A549 (cell line): ENCODE results near the gene CRYGB. TPM values are rescaled to one million over a fixed set of nuclear protein-coding genes. Genes with fewer than 3 reads are reported as not detected.

ENCODE experiments used
- ATAC-seq, 2 experiments: fragments of 200-7000 bp in 1 of 2; fragments of >200 bp in 1 of 2; cut with Nextera tagmentation in 1 of 2; cut with Tn5 transposase in 1 of 2; 3 replicates each; pipeline versions ENCODE4 v1.8.0 to v1.9.1; 2018 to 2020; ENCODE audit warnings: mild to moderate bottlenecking in 1 of 2, moderate library complexity in 1 of 2
- CTCF ChIA-PET: fragments of 300-600 bp; sonication (Branson Sonifier 250); formaldehyde crosslinking; extraction: SDS; loops from one replicate; lab custom pipeline; 2021; ENCODE audit warnings: antibody characterized with exemption, inconsistent platforms; lab: Yijun Ruan, JAX
- POLR2A ChIA-PET: fragments of 350-600 bp; formaldehyde crosslinking; extraction: SDS; loops from one replicate; lab custom pipeline; 2021; ENCODE audit warnings: antibody characterized with exemption, inconsistent platforms; lab: Yijun Ruan, JAX
- DNase-seq, 2 experiments: peaks; one replicate each; pipeline versions ENCODE4 v3.0.0 to v3.0.0-alpha.2; 2011 to 2016; ENCODE audit warnings: low read depth in 1 of 2, low spot score in 1 of 2
- FAIRE-seq: peaks from 2 replicates; lab custom pipeline; 2011; peaks lifted over from hg19 to GRCh38; lab: Jason Lieb, UNC
- H3K27ac ChIP-seq, 2 experiments: fragments of >200 bp; sonication (Bioruptor Twin); formaldehyde crosslinking; 3 replicates each; pipeline ENCODE4 v1.5.1; 2016 to 2017
- H3K4me1 ChIP-seq: fragments of >200 bp; sonication (Bioruptor Twin); formaldehyde crosslinking; 3 replicates; pipeline ENCODE4 v1.6.1; 2016
- H3K4me2 ChIP-seq: fragments of >200 bp; sonication (Bioruptor Twin); formaldehyde crosslinking; 3 replicates; pipeline ENCODE4 v1.6.1; 2016
- H3K4me3 ChIP-seq: fragments of >200 bp; sonication (Bioruptor Twin); formaldehyde crosslinking; 3 replicates; pipeline ENCODE4 v1.5.1; 2016
- H3K9me3 ChIP-seq: fragments of >200 bp; sonication (Bioruptor Twin); formaldehyde crosslinking; 3 replicates; pipeline ENCODE4 v1.6.1; 2016
- CHD2 ChIP-seq: fragments of 150-350 bp; IDR thresholded peaks from 2 replicates; pipeline ENCODE4 v1.6.1; 2014; ENCODE audit warnings: low read length; ENCODE audit not compliant: partially characterized antibody
- CTCF ChIP-seq: fragments of >200 bp; sonication (Bioruptor Twin); formaldehyde crosslinking; IDR thresholded peaks from 3 replicates; pipeline ENCODE4 v1.5.1; 2016
- FOXS1 ChIP-seq: fragments of 250-450 bp; sonication (Bioruptor Pico); IDR thresholded peaks from 2 replicates; pipeline ENCODE4 v1.5.0; 2020; ENCODE audit warnings: mild to moderate bottlenecking, moderate library complexity
- GATA3 ChIP-seq: IDR thresholded peaks from 2 replicates; pipeline ENCODE4 v1.6.1; 2012; ENCODE audit warnings: borderline replicate concordance
- HOXA7 ChIP-seq: fragments of 250-450 bp; sonication (Bioruptor Pico); IDR thresholded peaks from 2 replicates; pipeline ENCODE4 v1.5.0; 2020; ENCODE audit warnings: mild to moderate bottlenecking, moderate library complexity
- HOXB13 ChIP-seq: fragments of 250-450 bp; sonication (Bioruptor Pico); IDR thresholded peaks from 2 replicates; pipeline ENCODE4 v1.5.0; 2020; ENCODE audit warnings: low read depth, mild to moderate bottlenecking, moderate library complexity
- KDM5A ChIP-seq: fragments of 200-600 bp; sonication (generic); IDR thresholded peaks from 2 replicates; pipeline ENCODE4 v1.6.1; 2016; ENCODE audit warnings: antibody characterized with exemption, mild to moderate bottlenecking
- NPAS2 ChIP-seq: fragments of 250-450 bp; sonication (Bioruptor Pico); IDR thresholded peaks from 2 replicates; pipeline ENCODE4 v1.8.0; 2022; ENCODE audit warnings: mild to moderate bottlenecking, moderate library complexity, borderline replicate concordance
- PBX3 ChIP-seq: IDR thresholded peaks from 2 replicates; pipeline ENCODE4 v1.6.1; 2012
- POLR2AphosphoS2 ChIP-seq: conservative IDR thresholded peaks from 2 replicates; pipeline ENCODE4 v1.6.1; 2012; ENCODE audit warnings: low read length, improper control_type of control experiment, inconsistent platforms
- RAD21 ChIP-seq, 2 experiments: fragments of >200 bp in 1 of 2; sonication (Bioruptor Twin) in 1 of 2; formaldehyde crosslinking in 1 of 2; IDR thresholded peaks in 1 of 2; conservative IDR thresholded peaks in 1 of 2; 2 replicates in 1 of 2; 3 replicates in 1 of 2; pipeline ENCODE4 v1.6.1; 2012 to 2018; ENCODE audit warnings: inconsistent platforms in 1 of 2
- RARB ChIP-seq: fragments of 250-450 bp; sonication (Bioruptor Pico); IDR thresholded peaks from 2 replicates; pipeline ENCODE4 v1.8.0; 2021; ENCODE audit warnings: mild to moderate bottlenecking, moderate library complexity
- RCOR1 ChIP-seq: fragments of 150-350 bp; IDR thresholded peaks from 2 replicates; pipeline ENCODE4 v1.6.1; 2014; ENCODE audit warnings: antibody characterized with exemption, low read length, low read depth
- SREBF2 ChIP-seq: fragments of 450-650 bp; IDR thresholded peaks from 2 replicates; pipeline ENCODE4 v1.6.1; 2014; ENCODE audit warnings: mild to moderate bottlenecking, moderate library complexity
- TP53 ChIP-seq: fragments of 250-450 bp; sonication (Bioruptor Pico); IDR thresholded peaks from 2 replicates; pipeline ENCODE4 v1.5.0; 2021; ENCODE audit warnings: mild to moderate bottlenecking, moderate library complexity
- ZFP36 ChIP-seq: fragments of 450-650 bp; IDR thresholded peaks from 2 replicates; pipeline ENCODE4 v1.6.1; 2014; ENCODE audit warnings: borderline replicate concordance; ENCODE audit not compliant: partially characterized antibody
- ZSCAN20 ChIP-seq: fragments of 250-450 bp; sonication (Bioruptor Pico); IDR thresholded peaks from 2 replicates; pipeline ENCODE4 v1.8.0; 2022; ENCODE audit warnings: mild to moderate bottlenecking, moderate library complexity
- WGBS: methylation state at CpG from one replicate; pipeline ENCODE4 v1.1.6; 2017; ENCODE audit errors: missing lambda C conversion rate; 5-methylcytosine and 5-hydroxymethylcytosine counted together
- polyA plus RNA-seq, 4 experiments: library from polyadenylated mRNA; depleted of rRNA in 3 of 4; stranded (reverse); fragments of >200 nt; fragmentation: RNase III in 1 of 4; extraction: RNeasy Plus Mini Kit Qiagen cat#74134 plus additional on column Dnase treatment in 1 of 4; gene quantifications; 2 replicates in 3 of 4; 3 replicates in 1 of 4; pipeline ENCODE4 v1.2.3, GENCODE V29; 2011 to 2017
- TF ChIP-seq, protein P1 (sequence below): fragments of 250-450 bp; sonication (Bioruptor Pico); IDR thresholded peaks from 2 replicates; pipeline ENCODE4 v1.5.0; 2021; ENCODE audit warnings: mild to moderate bottlenecking, moderate library complexity, borderline replicate concordance

CRYGB gene
- polyA plus RNA-seq, 2 of the 4 experiments (the other 2 are of a cell fraction): not detected

DNA sequence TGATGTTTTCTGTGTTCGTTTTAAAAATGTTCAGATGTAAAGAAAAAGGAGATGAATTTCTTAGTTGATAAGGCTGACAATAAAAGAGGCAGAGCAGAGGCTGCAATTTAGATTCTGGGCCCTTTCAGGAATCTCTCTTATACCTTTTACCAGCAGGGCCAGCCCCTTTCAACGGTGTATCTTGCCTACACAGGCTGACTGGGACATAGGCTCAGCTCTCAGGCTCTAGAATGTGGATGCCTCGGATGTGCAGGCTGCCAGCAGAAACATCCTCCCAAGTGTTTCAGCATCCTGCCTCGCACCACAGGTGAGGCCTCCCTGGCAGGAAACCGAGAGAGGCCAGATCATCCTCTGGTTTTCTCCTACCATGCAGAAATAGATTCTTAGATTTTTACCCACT, 40.5 kb upstream of the CRYGB start:
- 45% methylated on average over 5 of the region's 5 CpGs for WGBS
- DNase-seq (no peak), FAIRE-seq (no peak), ATAC-seq (no peak)
- Histone ChIP-seq H3K27ac (no peak overlapping the region), H3K4me2 (no peak overlapping the region), H3K4me1 (no peaks in the 10 kb centered on the region), H3K9me3 (no peaks in the 10 kb centered on the region), H3K4me3 (no peak overlapping the region)
- ChIA-PET CTCF (interaction anchor here (2.1 kb wide), 1 partner anchor 11 kb away, joined by 13 read pairs; no protein-coding TSS in a partner anchor), POLR2A (no interaction called here)
- TF ChIP-seq POLR2AphosphoS2 (no peak), SREBF2 (no peak), RCOR1 (no peak), KDM5A (no peak), TP53 (CRISPR knock-in tag) (no peak), PBX3 (no peak)

DNA sequence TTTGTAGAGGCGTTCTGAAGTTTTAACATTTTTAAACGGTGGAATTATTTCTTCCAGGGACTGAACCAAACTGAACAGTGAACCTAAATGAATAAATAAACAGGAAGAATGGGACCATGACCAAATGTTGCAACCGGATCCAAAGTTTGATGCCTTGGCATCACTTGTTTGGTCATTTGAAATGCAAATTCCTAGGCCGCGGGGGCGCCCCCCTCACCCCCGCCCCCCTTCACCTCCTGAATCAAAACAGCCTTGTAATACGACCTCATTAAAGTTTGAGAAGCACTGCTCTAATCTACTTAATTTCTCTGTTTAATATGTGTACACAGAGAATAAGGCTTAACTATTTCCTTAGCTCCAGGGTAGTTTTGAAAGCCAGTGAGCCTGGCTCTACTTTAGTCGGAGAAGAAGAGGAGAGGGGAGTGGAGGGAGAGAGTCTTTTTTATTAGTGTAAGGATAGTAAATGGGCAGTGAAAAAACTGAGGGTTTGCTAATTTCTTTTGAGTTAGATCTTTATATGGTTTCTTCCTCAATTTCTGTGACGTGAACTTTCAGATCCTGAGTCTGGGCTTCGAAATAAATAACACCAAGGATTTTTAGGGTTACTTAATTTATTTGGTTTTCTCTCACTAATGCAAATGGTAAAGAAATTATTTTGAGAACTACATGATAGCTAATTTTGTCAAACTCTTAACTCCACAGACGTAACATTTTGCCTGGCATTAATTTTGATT, 38.2 kb upstream of the CRYGB start:
- no peaks in the 10 kb centered on the region for H3K4me1 ChIP-seq
- POLR2A ChIA-PET: no interaction called here
- TF ChIP-seq CTCF: no peak
- no peak for TF ChIP-seq PBX3
- no peak for TF ChIP-seq RAD21 (conservative IDR thresholded peaks at IDR 0.05 in 1 of 2, IDR thresholded peaks at IDR 0.05 in 1 of 2)
- no peak for TF ChIP-seq ZFP36
- no peak for TF ChIP-seq NPAS2 (CRISPR knock-in tag)
- TF ChIP-seq RARB (CRISPR knock-in tag): no peak
- no peak for TF ChIP-seq ZSCAN20 (CRISPR knock-in tag)
- no peak for TF ChIP-seq GATA3
- no peak for TF ChIP-seq TP53 (CRISPR knock-in tag)
- no peak for TF ChIP-seq HOXA7 (CRISPR knock-in tag)
- TF ChIP-seq HOXB13 (CRISPR knock-in tag): no peak
- TF ChIP-seq, protein P1, sequence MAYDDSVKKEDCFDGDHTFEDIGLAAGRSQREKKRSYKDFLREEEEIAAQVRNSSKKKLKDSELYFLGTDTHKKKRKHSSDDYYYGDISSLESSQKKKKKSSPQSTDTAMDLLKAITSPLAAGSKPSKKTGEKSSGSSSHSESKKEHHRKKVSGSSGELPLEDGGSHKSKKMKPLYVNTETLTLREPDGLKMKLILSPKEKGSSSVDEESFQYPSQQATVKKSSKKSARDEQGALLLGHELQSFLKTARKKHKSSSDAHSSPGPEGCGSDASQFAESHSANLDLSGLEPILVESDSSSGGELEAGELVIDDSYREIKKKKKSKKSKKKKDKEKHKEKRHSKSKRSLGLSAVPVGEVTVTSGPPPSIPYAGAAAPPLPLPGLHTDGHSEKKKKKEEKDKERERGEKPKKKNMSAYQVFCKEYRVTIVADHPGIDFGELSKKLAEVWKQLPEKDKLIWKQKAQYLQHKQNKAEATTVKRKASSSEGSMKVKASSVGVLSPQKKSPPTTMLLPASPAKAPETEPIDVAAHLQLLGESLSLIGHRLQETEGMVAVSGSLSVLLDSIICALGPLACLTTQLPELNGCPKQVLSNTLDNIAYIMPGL (CRISPR knock-in tag): no peak
- TF ChIP-seq CHD2: no peak
- no peak for TF ChIP-seq FOXS1 (CRISPR knock-in tag)
- TF ChIP-seq, all 56 proteins: peak for 0
- FAIRE-seq (no peak), ATAC-seq (no peak), DNase-seq (no peak)
- CTCF ChIA-PET: interaction anchor here (1.0 kb wide), 1 partner anchor 70 kb away, joined by 3 read pairs; the partner anchor contains the start of gene IDH1
- WGBS: 63% methylated on average over 12 of the region's 12 CpGs
- H3K9me3 ChIP-seq: no peaks in the 10 kb centered on the region
- no peak overlapping the region for H3K4me2 ChIP-seq
- no peak overlapping the region for H3K4me3 ChIP-seq
- H3K27ac ChIP-seq: no peak overlapping the region
